Measurements from ENCODE around the gene EFHC1.

Gene EFHC1

GRCh38 chr6:52511572-52512151 lies 91.5 kb downstream of the EFHC1 start:
- TF ChIP-seq PATZ1 (CRISPR knock-in tag; IDR thresholded peaks at IDR 0.05; ENCODE audit: borderline replicate concordance) (no peak), PPARA (CRISPR knock-in tag; IDR thresholded peaks at IDR 0.05; ENCODE audit: borderline replicate concordance) (no peak), ZFP30 (CRISPR knock-in tag; IDR thresholded peaks at IDR 0.05) (no peak), GLIS3 (CRISPR knock-in tag; IDR thresholded peaks at IDR 0.05) (no peak), ARNTL (CRISPR knock-in tag; IDR thresholded peaks at IDR 0.05; ENCODE audit: borderline replicate concordance, low read depth) (no peak), BACH2 (CRISPR knock-in tag; IDR thresholded peaks at IDR 0.05; ENCODE audit: borderline replicate concordance) (no peak), ESRRG (CRISPR knock-in tag; IDR thresholded peaks at IDR 0.05) (no peak), TCF4 (CRISPR knock-in tag; IDR thresholded peaks at IDR 0.05; ENCODE audit: borderline replicate concordance) (no peak), CREB5 (CRISPR knock-in tag; IDR thresholded peaks at IDR 0.05; ENCODE audit: low read depth) (no peak), CSRNP3 (CRISPR knock-in tag; IDR thresholded peaks at IDR 0.05) (no peak), ZNF565 (CRISPR knock-in tag; conservative IDR thresholded peaks at IDR 0.05; ENCODE audit: low read depth) (no peak), SNAI2 (CRISPR knock-in tag; IDR thresholded peaks at IDR 0.05) (no peak)
- ATAC-seq: peak; percentile 10; the same call in 2 of the 3 replicates

- ATAC-seq: peak; percentile 95
- no peak for TF ChIP-seq TSHZ2 (CRISPR knock-in tag; IDR thresholded peaks at IDR 0.05)
- no peak for TF ChIP-seq SNAI2 (CRISPR knock-in tag; IDR thresholded peaks at IDR 0.05)
- TF ChIP-seq TOX (CRISPR knock-in tag; IDR thresholded peaks at IDR 0.05; ENCODE audit: borderline replicate concordance): no peak
- no peak for TF ChIP-seq ARNTL (CRISPR knock-in tag; IDR thresholded peaks at IDR 0.05; ENCODE audit: borderline replicate concordance, low read depth)
- TF ChIP-seq CSDC2 (CRISPR knock-in tag; IDR thresholded peaks at IDR 0.05): no peak
- TF ChIP-seq ZFP30 (CRISPR knock-in tag; IDR thresholded peaks at IDR 0.05): no peak
- no peak for TF ChIP-seq ESRRG (CRISPR knock-in tag; IDR thresholded peaks at IDR 0.05)
- TF ChIP-seq POU6F1 (CRISPR knock-in tag; IDR thresholded peaks at IDR 0.05; ENCODE audit: borderline replicate concordance, low read depth): no peak
- no peak for TF ChIP-seq ZFP3 (CRISPR knock-in tag; IDR thresholded peaks at IDR 0.05)
- TF ChIP-seq ZC3H10 (CRISPR knock-in tag; IDR thresholded peaks at IDR 0.05): no peak
- no peak for TF ChIP-seq RARB (CRISPR knock-in tag; IDR thresholded peaks at IDR 0.05)
- TF ChIP-seq OSR1 (CRISPR knock-in tag; IDR thresholded peaks at IDR 0.05): no peak
- TF ChIP-seq PATZ1 (CRISPR knock-in tag; IDR thresholded peaks at IDR 0.05; ENCODE audit: borderline replicate concordance): no peak
- no peak for TF ChIP-seq ZNF8 (CRISPR knock-in tag; IDR thresholded peaks at IDR 0.05)
- no peak for TF ChIP-seq ZNF70 (CRISPR knock-in tag; IDR thresholded peaks at IDR 0.05)
- no peak for TF ChIP-seq ZNF565 (CRISPR knock-in tag; conservative IDR thresholded peaks at IDR 0.05; ENCODE audit: low read depth)
- no peak for TF ChIP-seq CREB5 (CRISPR knock-in tag; IDR thresholded peaks at IDR 0.05; ENCODE audit: low read depth)
- TF ChIP-seq ISL1 (CRISPR knock-in tag; IDR thresholded peaks at IDR 0.05): no peak
- TF ChIP-seq BACH2 (CRISPR knock-in tag; IDR thresholded peaks at IDR 0.05; ENCODE audit: borderline replicate concordance): no peak
Measured at GRCh38 chr6:52512199-52512598, 92.1 kb downstream of the EFHC1 start.
